K562 (cell line): Measurements from ENCODE around the gene MMP21. TPM values are rescaled to one million over a fixed set of nuclear protein-coding genes. Genes with fewer than 3 reads are reported as not detected.
A peak's percentile ranks its signal among the peaks of the same experiment; 100 is the strongest.

Experiments
- ATAC-seq: fragments of 200-7000 bp; cut with Tn5 transposase; 3 replicates; pipeline ENCODE4 v1.9.1; 2020; ENCODE audit warnings: moderate library complexity
- BruUV-seq: library from RNA; stranded (reverse); fragments of 400-500 nt; replicated peaks from 2 replicates; lab custom pipeline; 2021; lab: Mats Ljungman, UMichigan
- CTCF ChIA-PET: fragments of 300-600 bp; formaldehyde crosslinking; extraction: SDS; loops from one replicate; lab custom pipeline; 2021; ENCODE audit warnings: low intra/inter-chr PET ratio; lab: Yijun Ruan, JAX
- POLR2A ChIA-PET: fragments of 300-600, 350-650 bp; sonication (Branson Sonifier 250); formaldehyde crosslinking; extraction: SDS; loops from one replicate; lab custom pipeline; 2021; ENCODE audit warnings: antibody characterized with exemption, inconsistent platforms; lab: Yijun Ruan, JAX
- DNase-seq, 4 experiments: peaks; one replicate each; pipeline versions ENCODE4 v3.0.0 to v3.0.0-alpha.2; 2011 to 2018; ENCODE audit warnings: low spot score in 3 of 4, mixed read lengths in 3 of 4; ENCODE audit errors: extremely low read depth in 1 of 4
- FAIRE-seq: peaks from 2 replicates; lab custom pipeline; 2011; peaks lifted over from hg19 to GRCh38; lab: Jason Lieb, UNC
- H2AFZ ChIP-seq: 2 replicates; pipeline ENCODE4 v1.6.0; 2011; ENCODE audit warnings: low read depth, low read length, control low read depth, inconsistent platforms
- H3K27ac ChIP-seq: fragments of 200-600 bp; 3 replicates; pipeline ENCODE4 v1.8.0; 2011; ENCODE audit warnings: low read depth, mild to moderate bottlenecking, control low read depth, inconsistent platforms, low read length, moderate library complexity, mixed read lengths; ENCODE audit errors: extremely low read depth
- H3K27me3 ChIP-seq, 2 experiments: fragments of 300-600 bp in 1 of 2; 2 replicates in 1 of 2; 3 replicates in 1 of 2; pipeline versions ENCODE4 v1.6.0 to v1.8.0; 2011; ENCODE audit warnings: inconsistent platforms in 2 of 2, low read length in 2 of 2, mild to moderate bottlenecking in 1 of 2, mixed read lengths in 1 of 2, moderate library complexity in 1 of 2; ENCODE audit not compliant: control insufficient read depth in 2 of 2, insufficient read depth in 2 of 2
- H3K36me3 ChIP-seq: fragments of 300-600 bp; 3 replicates; pipeline ENCODE4 v1.8.0; 2011; ENCODE audit warnings: mild to moderate bottlenecking, low read length, inconsistent platforms; ENCODE audit not compliant: control insufficient read depth, insufficient read depth
- H3K4me1 ChIP-seq, 2 experiments: fragments of 200-600 bp in 1 of 2; replicated peaks in 1 of 2; 2 replicates in 1 of 2; 3 replicates in 1 of 2; pipeline versions ENCODE4 v1.5.1 to v1.8.0; 2011; ENCODE audit warnings: inconsistent platforms in 2 of 2, low read length in 2 of 2, mild to moderate bottlenecking in 1 of 2, mixed read lengths in 1 of 2, moderate library complexity in 1 of 2; ENCODE audit not compliant: control insufficient read depth in 2 of 2, insufficient read depth in 2 of 2
- H3K4me2 ChIP-seq: 2 replicates; pipeline ENCODE4 v1.6.1; 2011; ENCODE audit warnings: low read length, control low read depth, inconsistent platforms, mixed read lengths; ENCODE audit not compliant: insufficient read depth
- H3K4me3 ChIP-seq: fragments of 200-600 bp; sonication (generic), shearing (Covaris generic); 2 replicates; pipeline ENCODE4 v1.5.1; 2016; ENCODE audit warnings: control low read depth, inconsistent platforms
- H3K79me2 ChIP-seq: fragments of 200-600 bp; 3 replicates; pipeline ENCODE4 v1.8.0; 2011; ENCODE audit warnings: low read length, inconsistent platforms; ENCODE audit not compliant: control insufficient read depth, insufficient read depth
- H3K9ac ChIP-seq, 2 experiments: 2 replicates each; pipeline versions ENCODE4 v1.6.0 to v1.6.1; 2011; ENCODE audit warnings: low read depth in 2 of 2, low read length in 2 of 2, control low read depth in 1 of 2, inconsistent platforms in 1 of 2, mild to moderate bottlenecking in 1 of 2, mixed read lengths in 1 of 2; ENCODE audit not compliant: insufficient read depth in 1 of 2
- H3K9me1 ChIP-seq: one replicate; pipeline ENCODE4 v1.6.0; 2011; ENCODE audit warnings: inconsistent platforms, mild to moderate bottlenecking, low read length, moderate library complexity; ENCODE audit not compliant: control insufficient read depth, insufficient read depth
- H3K9me3 ChIP-seq: replicated peaks from 2 replicates; pipeline ENCODE4 v1.5.1; 2011; ENCODE audit warnings: low read depth, low read length, inconsistent platforms; ENCODE audit not compliant: control insufficient read depth, insufficient read depth
- H4K20me1 ChIP-seq: replicated peaks from 2 replicates; pipeline ENCODE4 v1.6.1; 2011; ENCODE audit warnings: low read length, inconsistent platforms, mixed read lengths; ENCODE audit not compliant: control insufficient read depth, insufficient read depth
- HDAC1 ChIP-seq, 2 experiments: fragments of 450-650 bp; IDR thresholded peaks; 2 replicates each; pipeline ENCODE4 v1.6.1; 2016 to 2017; ENCODE audit warnings: inconsistent platforms in 1 of 2, mild to moderate bottlenecking in 1 of 2, moderate library complexity in 1 of 2
- KDM1A ChIP-seq, 2 experiments: fragments of 450-650 bp; IDR thresholded peaks; 2 replicates each; pipeline ENCODE4 v1.6.1; 2016; ENCODE audit warnings: mild to moderate bottlenecking in 2 of 2
- NFE2 ChIP-seq: IDR thresholded peaks from 2 replicates; pipeline ENCODE4 v1.6.1; 2014; ENCODE audit warnings: antibody characterized with exemption, low read depth
- SIN3A ChIP-seq, 2 experiments: fragments of 150-350 bp in 1 of 2; IDR thresholded peaks; 2 replicates each; pipeline ENCODE4 v1.6.1; 2011 to 2016; ENCODE audit warnings: borderline replicate concordance in 2 of 2, low read depth in 2 of 2, low read length in 2 of 2, mild to moderate bottlenecking in 2 of 2, moderate library complexity in 2 of 2; ENCODE audit not compliant: control insufficient read depth in 1 of 2
- SP1 ChIP-seq: sonication (generic); formaldehyde crosslinking; IDR thresholded peaks from 2 replicates; pipeline ENCODE4 v1.8.1; 2022; ENCODE audit warnings: mild to moderate bottlenecking, missing genetic modification reagents
- SUPT5H ChIP-seq: fragments of 450-650 bp; IDR thresholded peaks from 2 replicates; pipeline ENCODE4 v1.6.1; 2016
- ZNF316 ChIP-seq: fragments of 450-650 bp; IDR thresholded peaks from 2 replicates; pipeline ENCODE4 v1.6.1; 2016
- ZNF324 ChIP-seq: fragments of 250-450 bp; sonication (Bioruptor Pico); IDR thresholded peaks from 2 replicates; pipeline ENCODE4 v1.4.0; 2020; ENCODE audit warnings: mild to moderate bottlenecking
- ZNF79 ChIP-seq: fragments of 250-450 bp; sonication (Bioruptor Pico); IDR thresholded peaks from 2 replicates; pipeline ENCODE4 v1.4.0; 2020; ENCODE audit warnings: low read depth, mild to moderate bottlenecking, moderate library complexity
- WGBS: fragments of 100-300 bp; shearing (Covaris generic); methylation state at CpG from one replicate; pipeline ENCODE4 v1.1.6; 2016; ENCODE audit warnings: low coverage, mixed read lengths; ENCODE audit not compliant: insufficient coverage; ENCODE audit errors: missing lambda C conversion rate; 5-methylcytosine and 5-hydroxymethylcytosine counted together
- in situ Hi-C: fragments of 300-500 bp; cut with MboI; formaldehyde crosslinking; loops from 4 replicates; pipeline ENCODE4 v1.15.0; 2018; ENCODE audit warnings: inconsistent platforms, mixed read lengths
- intact Hi-C: fragments of 100-400 bp; cut with micrococcal nuclease; formaldehyde crosslinking; loops from 2 replicates; pipeline ENCODE4 v1.14.2; 2022
- polyA plus RNA-seq, 8 experiments: library from polyadenylated mRNA; depleted of rRNA in 4 of 8; stranded (reverse) in 5 of 8; unstranded in 3 of 8; fragments of >200 nt; fragmentation: Nextera tagmentation in 2 of 8; fragmentation: Illumina TruSeq in 1 of 8; extraction: Ambion mirVana in 2 of 8; extraction: Trizol in 1 of 8; gene quantifications; 2 replicates each; pipeline versions ENCODE4 v1.2.1 to v1.2.3, GENCODE V29; 2011 to 2014; ENCODE audit warnings: inconsistent platforms in 1 of 8, missing spikeins in 1 of 8
- total RNA-seq, 7 experiments: library from RNA; depleted of rRNA in 6 of 7; stranded (reverse); fragments of >200 nt in 6 of 7; fragmentation: Illumina TruSeq in 2 of 7; extraction: Trizol in 2 of 7; gene quantifications; 2 replicates each; pipeline versions ENCODE4 v1.2.1 to v1.2.3, GENCODE V29; 2011 to 2021; ENCODE audit warnings: low replicate concordance in 1 of 7
- TF ChIP-seq, protein P1 (sequence below): fragments of 450-650 bp; IDR thresholded peaks from 2 replicates; pipeline ENCODE4 v1.6.1; 2016; ENCODE audit warnings: missing biosample characterization, missing genetic modification characterization
- TF ChIP-seq, protein P2 (sequence below), 2 experiments: fragments of 450-650 bp; conservative IDR thresholded peaks; 2 replicates each; pipeline ENCODE4 v1.6.1; 2017; ENCODE audit warnings: mild to moderate bottlenecking in 2 of 2, moderate library complexity in 2 of 2
- TF ChIP-seq, protein P3 (sequence below), 2 experiments: fragments of 450-650 bp in 1 of 2; sonication (generic) in 1 of 2; formaldehyde crosslinking in 1 of 2; IDR thresholded peaks in 1 of 2; conservative IDR thresholded peaks in 1 of 2; 2 replicates each; pipeline versions ENCODE4 v1.6.1 to v1.8.1; 2016 to 2023; ENCODE audit warnings: mild to moderate bottlenecking in 2 of 2, moderate library complexity in 2 of 2, inconsistent platforms in 1 of 2, missing genetic modification reagents in 1 of 2

MMP21 gene
- total and polyA plus RNA-seq, 9 of the 15 experiments (the other 6 are each of a cell fraction or from before 2014, with no cell fraction given) = not detected

DNA sequence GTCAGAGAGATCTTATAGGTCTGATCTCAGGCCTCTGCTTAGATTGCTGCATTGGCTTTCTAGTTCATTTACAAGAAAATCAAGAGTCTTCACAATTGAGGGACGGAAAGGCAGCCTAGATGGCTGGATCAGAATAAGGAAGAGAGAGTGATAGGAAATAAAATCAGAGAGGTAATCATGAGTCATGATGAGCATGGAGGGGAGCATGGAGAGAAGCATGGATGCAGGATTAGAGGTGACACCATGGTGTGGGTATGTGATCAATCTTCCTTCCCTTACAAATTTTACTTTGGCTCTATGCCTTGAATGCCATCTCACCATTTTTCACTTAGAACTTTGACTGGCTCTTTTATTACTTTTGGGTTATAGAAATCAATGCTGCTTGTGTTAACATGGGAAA is 49.1 kb upstream of the MMP21 start:
- H3K4me1 ChIP-seq = peaks cover 11 to 43% of the 10 kb centered on the region in 2 experiments; a peak in 4 of 5 replicates
- intact Hi-C loops (no loop called here), in situ Hi-C loops (no loop called here)
- H3K9ac ChIP-seq = peak overlapping the region; percentile 38 to 95
- H3K79me2 ChIP-seq = peaks cover 97% of the 10 kb centered on the region
- H3K9me3 ChIP-seq = no peaks in the 10 kb centered on the region
- H3K4me2 ChIP-seq = peak overlapping the region; percentile 72
- H3K9me1 ChIP-seq = peaks cover 9% of the 10 kb centered on the region
- ATAC-seq = peak; percentile 50
- 6% methylated on average over 1 of the region's 1 CpG for WGBS
- H3K27me3 ChIP-seq = no peaks in the 10 kb centered on the region
- ChIA-PET CTCF (no interaction called here), POLR2A (no interaction called here)
- H3K4me3 ChIP-seq = peak overlapping the region; percentile 84
- TF ChIP-seq ZNF316 = peak; percentile 11; the same call in 1 of the 2 replicates
- TF ChIP-seq, protein P1, sequence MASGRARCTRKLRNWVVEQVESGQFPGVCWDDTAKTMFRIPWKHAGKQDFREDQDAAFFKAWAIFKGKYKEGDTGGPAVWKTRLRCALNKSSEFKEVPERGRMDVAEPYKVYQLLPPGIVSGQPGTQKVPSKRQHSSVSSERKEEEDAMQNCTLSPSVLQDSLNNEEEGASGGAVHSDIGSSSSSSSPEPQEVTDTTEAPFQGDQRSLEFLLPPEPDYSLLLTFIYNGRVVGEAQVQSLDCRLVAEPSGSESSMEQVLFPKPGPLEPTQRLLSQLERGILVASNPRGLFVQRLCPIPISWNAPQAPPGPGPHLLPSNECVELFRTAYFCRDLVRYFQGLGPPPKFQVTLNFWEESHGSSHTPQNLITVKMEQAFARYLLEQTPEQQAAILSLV = no peak
- 0 out of 4 replicates have a peak, but pooled peaks of 1 of the 2 experiments have one; percentile 39 for TF ChIP-seq HDAC1 (IDR thresholded peaks at IDR 0.05)
- TF ChIP-seq, protein P2, sequence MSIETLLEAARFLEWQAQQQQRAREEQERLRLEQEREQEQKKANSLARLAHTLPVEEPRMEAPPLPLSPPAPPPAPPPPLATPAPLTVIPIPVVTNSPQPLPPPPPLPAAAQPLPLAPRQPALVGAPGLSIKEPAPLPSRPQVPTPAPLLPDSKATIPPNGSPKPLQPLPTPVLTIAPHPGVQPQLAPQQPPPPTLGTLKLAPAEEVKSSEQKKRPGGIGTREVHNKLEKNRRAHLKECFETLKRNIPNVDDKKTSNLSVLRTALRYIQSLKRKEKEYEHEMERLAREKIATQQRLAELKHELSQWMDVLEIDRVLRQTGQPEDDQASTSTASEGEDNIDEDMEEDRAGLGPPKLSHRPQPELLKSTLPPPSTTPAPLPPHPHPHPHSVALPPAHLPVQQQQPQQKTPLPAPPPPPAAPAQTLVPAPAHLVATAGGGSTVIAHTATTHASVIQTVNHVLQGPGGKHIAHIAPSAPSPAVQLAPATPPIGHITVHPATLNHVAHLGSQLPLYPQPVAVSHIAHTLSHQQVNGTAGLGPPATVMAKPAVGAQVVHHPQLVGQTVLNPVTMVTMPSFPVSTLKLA (conservative IDR thresholded peaks at IDR 0.05) = peak in 1 of 2 experiments; percentile 47; a peak in 1 of 4 replicates
- TF ChIP-seq KDM1A (IDR thresholded peaks at IDR 0.05) = peak; percentile 38 to 45; a peak in 1 of 4 replicates
- no peak for TF ChIP-seq SUPT5H
- TF ChIP-seq NFE2 = peak; percentile 58
- 0 out of 4 replicates have a peak, but pooled peaks of 1 of the 2 experiments have one; percentile 38 for TF ChIP-seq SIN3A (IDR thresholded peaks at IDR 0.05; ENCODE audit: borderline replicate concordance in 2 of 2, control insufficient read depth in 1 of 2, low read depth in 2 of 2, low read length in 2 of 2)
- no peak for TF ChIP-seq SP1 (CRISPR knock-in tag)
- no peak for TF ChIP-seq ZNF79 (CRISPR knock-in tag)
- TF ChIP-seq, protein P3, sequence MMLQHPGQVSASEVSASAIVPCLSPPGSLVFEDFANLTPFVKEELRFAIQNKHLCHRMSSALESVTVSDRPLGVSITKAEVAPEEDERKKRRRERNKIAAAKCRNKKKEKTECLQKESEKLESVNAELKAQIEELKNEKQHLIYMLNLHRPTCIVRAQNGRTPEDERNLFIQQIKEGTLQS (IDR thresholded peaks at IDR 0.05) = peak; percentile 55
- TF ChIP-seq, protein P3 (CRISPR knock-in tag; conservative IDR thresholded peaks at IDR 0.05) = no peak
- no peak for TF ChIP-seq ZNF324 (CRISPR knock-in tag)
- H2AFZ ChIP-seq = no peak overlapping the region
- no TSS peak for BruUV-seq
- H3K36me3 ChIP-seq = peaks cover 57% of the 10 kb centered on the region
- H4K20me1 ChIP-seq = peaks cover 8% of the 10 kb centered on the region; the same call in 1 of the 2 replicates
- no peak for FAIRE-seq
- peak overlapping the region; percentile 100; the same call in 2 of the 3 replicates for H3K27ac ChIP-seq
- peak in 1 of 4 experiments; percentile 32 for DNase-seq
